Left renal cortex interstitium (tissue), 4 donors: ENCODE results near the gene SDHA. TPM values are rescaled to one million over a fixed set of nuclear protein-coding genes. Genes with fewer than 3 reads are reported as not detected.
"Not testable (repeated sequence)": the region's sequence is repeated elsewhere in the genome, so short reads cannot be mapped to it uniquely, and the experiment has no call there.

Experiments
- DNase-seq, 4 donors: peaks; one replicate each; pipeline ENCODE4 v3.0.0-alpha.2; 2013; ENCODE audit warnings: low read depth in 4 of 4, low spot score in 2 of 4, missing footprints in 1 of 4
- polyA plus RNA-seq, 4 donors: library from polyadenylated mRNA; unstranded; fragments of 120-200 nt; gene quantifications; one replicate each; pipeline ENCODE4 v1.2.1, GENCODE V29; 2013; ENCODE audit not compliant: insufficient read length in 4 of 4

The SDHA gene
- polyA plus RNA-seq, 4 donors = 139 to 150 (median 144) TPM

GRCh38 chr5:196350-196749, 21.8 kb upstream of the SDHA start:
- no peak for DNase-seq

DNA sequence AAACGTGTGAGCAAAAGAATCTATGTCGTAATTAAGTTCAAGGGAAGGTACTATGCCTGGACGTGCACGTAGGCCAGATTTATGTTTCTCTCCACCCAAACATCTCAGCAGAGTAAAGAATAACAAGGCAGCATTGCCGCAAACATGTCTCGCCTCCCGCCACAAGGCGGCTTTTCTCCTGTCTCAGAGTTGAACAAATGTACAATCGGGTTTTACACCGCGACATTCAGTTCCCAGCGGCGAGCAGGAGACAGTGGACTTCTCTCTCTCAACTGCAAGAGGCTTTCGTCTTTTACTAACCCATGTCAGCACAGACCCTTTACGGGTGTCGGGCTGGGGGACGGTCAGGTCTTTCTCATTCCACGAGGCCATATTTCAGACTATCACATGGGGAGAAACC, 21.1 kb upstream of the SDHA start:
- DNase-seq = not testable (repeated sequence)

DNA sequence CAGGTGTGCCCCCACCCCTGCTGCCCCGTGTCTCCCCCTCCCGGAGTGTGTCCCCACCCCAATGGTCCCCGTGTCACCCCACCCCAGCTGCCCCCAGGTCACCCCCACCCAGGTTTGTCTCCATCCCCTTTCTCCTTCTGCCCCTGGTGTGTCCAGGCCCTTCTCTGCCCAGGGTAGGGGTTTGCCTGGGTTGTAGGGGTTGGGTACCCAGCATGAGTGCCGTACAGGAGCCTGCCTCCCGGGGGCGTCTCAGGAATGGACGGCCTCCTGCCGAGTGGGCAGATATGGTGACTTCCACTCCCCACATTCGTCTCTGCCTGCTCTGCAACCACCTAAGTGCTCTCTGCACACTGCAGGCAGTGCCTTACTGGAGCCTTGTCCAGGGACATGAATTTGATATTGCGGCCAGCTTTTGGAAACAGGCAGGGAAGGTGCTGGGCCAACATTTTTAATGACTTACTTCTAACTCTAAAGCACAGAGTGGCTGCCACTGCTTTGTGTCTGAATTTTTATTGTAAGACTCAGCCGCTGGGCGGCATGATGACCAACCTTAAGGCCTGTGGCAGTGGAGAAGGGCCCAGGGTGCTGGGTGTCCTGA, 20.1 kb upstream of the SDHA start:
- no peak for DNase-seq

DNA sequence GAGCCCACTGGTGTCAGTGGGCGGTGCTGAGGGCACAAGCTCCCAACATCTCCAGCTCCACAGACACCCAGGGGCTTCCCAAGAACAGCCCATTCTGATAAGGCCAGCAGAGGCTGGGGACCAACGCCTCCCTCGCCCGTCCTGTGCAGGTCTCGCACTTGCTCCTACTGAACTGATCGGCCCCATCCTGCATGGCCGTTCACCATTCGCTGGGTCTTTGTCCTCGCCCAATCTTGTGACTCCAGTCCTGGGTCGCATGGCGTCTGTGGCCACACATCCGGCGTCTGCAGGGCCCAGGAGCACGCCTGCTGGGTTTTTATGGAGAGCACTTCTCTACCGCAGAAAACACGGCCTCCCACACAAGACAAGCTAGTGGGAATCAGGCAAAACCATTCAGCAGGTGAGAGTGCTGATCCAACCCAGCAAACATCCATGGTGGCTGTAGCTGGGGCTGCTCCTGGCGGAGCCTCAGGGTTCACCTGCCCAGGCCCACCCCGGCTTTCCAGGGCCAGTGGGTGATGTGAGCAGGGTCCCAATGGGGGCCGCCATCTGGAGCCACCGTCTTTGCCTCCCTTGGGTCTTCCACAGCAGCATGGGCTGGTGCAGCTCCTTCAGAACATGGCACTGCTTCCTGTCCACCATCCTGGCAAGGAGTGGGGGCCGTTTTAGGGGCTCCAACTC, 19.5 kb upstream of the SDHA start:
- no peak for DNase-seq

DNA sequence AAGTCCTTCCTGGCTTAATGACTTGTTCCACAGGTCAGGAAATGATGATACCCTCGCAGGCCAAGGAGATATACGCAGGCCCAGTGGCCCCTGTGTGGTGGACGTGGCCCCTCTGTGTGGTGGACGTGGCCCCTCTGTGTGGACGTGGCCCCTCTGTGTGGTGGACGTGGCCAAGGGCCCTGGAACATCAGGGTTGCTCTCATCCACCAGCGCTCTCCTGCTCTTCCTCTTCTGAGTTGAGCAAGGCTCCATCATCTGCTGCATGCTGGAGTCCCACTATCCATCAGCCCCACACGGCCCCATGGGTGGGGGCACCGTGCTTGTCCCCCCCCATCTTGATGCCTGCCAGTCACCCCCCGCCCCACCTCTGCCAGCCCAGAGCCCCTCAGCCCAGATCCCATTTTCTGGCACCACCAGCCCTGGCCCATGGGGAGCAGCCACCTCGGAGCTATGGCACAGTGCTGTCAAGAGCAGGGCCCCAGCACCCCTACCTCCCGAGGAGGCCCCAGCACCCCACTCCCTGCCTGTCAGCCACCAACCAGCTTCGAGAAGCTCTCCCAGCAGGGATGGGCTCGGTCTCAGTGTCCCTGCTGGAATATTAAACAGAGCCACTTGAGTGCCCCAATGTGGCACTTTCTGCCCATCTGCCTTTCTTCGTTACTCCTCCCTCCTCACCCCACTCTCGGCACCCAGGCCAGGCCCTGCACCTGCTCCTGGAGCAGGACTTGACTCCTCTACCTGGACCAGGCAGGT, 18.7 kb upstream of the SDHA start:
- no peak for DNase-seq

- DNase-seq = no peak
Observed at GRCh38 chr5:199950-200645, 18.0 kb upstream of the SDHA start.

DNA sequence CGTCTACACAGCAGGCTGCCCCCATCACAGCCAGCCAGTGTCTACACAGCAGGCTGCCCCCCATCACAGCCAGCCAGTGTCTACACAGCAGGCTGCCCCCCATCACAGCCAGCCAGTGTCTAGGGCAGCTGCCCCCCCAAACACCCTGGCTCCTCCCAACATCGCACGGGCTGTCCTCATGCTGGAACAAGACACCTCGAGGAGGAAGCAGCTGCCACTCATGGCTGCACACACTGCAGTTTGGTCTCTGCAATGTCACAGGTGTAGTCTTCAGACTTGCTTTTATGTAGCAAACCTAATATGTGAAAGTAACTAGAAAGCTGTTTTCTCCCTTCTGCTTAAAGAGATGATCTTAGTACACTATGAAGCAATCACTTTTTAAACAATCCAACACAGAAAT, 17.1 kb upstream of the SDHA start:
- no peak for DNase-seq

DNA sequence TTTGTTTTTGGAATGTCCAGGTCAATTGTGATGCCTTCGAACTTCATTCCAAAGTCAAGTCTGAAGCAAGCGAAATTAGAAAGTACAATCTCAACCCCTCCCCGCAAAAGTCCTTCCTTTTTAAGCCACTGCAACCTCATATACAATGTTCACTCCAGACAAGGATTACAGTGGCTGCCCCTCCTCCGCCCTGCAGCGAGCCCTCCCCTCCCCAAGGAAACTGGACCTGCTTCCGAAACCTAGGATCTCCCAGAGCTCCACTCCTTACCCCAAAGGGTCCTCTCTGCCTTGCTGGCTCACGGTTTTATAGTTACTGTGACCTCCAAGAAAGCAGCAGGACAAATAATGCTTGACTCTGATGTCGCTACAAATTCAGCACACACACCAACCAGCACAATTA, 16.4 kb upstream of the SDHA start:
- DNase-seq = no peak

- DNase-seq = no peak
Observed at GRCh38 chr5:203246-203930, 14.7 kb upstream of the SDHA start.

DNA sequence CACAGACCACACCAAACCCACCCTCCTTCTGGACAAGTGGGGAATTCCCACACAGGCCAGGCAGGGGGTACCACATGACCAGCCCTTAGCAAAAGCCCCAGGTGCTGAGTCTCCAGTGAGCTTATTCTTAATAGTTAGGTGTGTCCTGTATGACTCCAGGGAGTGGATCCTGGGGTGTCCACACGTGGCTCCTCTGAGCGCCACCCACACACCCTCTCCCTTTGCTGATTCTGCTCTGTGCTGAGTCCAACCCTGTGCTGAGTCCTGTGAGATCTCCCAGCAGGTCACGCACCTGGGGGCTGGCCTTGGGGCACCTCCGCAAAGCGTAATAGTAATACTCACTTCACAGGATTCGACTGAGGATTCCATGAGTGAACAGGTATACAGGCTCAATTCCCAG, 14.1 kb upstream of the SDHA start:
- no peak for DNase-seq

GRCh38 chr5:204462-204861, 13.7 kb upstream of the SDHA start:
- DNase-seq = no peak

DNA sequence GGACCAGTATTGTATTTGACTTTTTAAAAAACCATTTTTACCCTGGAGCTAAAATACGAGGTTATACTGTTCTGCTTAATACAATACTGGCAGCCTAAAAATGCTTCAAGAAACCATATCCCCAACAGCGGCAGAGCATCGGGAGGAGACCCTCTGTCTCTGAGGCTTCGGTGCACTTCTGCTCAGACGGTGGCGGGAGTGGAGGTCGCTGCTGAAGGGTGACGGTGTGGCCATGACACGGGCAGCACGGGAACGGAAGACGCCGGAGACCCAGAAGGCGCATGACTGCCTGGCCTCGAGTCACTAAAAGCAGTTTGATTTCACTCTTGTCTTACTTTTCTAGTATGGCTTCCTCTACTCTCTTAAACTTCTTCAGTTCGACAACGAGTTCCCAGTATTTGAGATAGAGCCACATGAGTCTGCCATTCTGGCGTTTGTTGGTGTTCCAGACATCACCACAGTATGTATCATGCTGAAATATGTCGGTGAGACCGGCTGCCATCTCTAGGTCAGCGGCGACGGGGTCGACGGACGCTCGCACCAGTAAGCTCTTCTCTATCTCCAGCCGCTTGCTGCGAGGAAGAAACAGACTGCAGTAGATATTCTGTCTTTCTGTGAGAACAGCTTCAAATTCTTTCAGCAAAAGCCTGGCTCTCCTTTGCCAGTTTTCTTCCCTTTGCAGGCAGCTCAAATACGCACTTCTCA, 13.0 kb upstream of the SDHA start:
- no peak for DNase-seq

GRCh38 chr5:206406-206805, 11.7 kb upstream of the SDHA start:
- no peak for DNase-seq

GRCh38 chr5:206927-207536, 11.1 kb upstream of the SDHA start:
- DNase-seq = no peak

GRCh38 chr5:207599-207998, 10.5 kb upstream of the SDHA start:
- no peak for DNase-seq

DNA sequence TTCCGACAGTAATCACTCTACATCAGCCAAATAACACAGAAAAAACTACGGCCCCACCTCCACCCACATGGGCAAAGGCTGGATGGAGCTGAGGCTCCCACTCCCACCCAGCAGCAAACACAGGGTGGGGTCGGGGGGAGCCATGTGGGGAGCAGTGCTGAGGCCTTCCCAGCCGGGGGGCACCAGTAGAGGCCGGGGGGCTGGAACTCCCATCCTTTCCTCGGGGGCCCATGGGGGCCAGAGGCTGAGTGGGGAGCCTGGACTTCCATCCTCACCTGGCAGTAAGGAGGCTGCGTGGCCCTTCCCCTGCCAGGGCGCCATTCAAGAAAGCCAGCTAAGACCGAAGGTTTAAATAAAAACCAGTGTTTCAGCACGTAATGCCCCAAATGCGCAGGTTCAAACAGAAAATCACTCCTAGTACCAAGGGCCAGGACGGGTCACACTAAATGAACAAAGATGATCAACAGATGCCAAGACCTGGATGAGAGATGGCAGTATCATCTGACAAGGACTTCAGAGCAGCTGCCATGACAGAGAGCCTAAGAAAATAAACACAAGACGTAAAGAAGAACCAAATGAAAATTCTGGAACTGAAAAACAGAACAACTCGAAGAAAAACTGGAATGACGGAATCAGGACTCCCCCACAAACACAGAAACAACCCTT, 9.5 kb upstream of the SDHA start:
- no peak for DNase-seq

DNA sequence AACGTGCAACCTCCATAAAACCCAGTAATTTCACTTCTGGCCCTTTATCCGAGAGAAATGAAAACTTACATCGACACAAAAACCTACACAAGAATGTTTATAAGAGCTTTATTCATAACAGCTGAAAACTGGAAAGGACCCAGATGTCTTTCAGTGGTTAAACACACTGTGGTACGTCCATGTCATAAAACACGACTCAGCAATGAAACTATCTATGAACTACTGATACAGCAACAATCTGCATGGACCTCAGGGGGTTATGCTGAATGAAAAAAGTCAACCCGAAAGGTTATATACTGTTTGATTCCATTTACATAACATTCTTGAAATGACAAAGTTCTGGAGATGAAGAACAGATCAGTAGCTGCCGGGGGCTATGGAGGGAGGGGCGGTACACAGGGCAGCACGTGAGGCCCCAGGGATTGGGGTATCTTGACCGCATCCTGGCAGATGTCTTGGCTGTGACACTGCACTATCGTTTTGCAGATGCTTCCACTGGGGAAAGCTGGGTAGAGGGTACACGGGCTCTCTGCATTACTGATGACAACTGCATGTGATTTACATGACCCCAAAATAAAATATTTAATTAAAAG, 4.2 kb upstream of the SDHA start:
- no peak for DNase-seq

DNA sequence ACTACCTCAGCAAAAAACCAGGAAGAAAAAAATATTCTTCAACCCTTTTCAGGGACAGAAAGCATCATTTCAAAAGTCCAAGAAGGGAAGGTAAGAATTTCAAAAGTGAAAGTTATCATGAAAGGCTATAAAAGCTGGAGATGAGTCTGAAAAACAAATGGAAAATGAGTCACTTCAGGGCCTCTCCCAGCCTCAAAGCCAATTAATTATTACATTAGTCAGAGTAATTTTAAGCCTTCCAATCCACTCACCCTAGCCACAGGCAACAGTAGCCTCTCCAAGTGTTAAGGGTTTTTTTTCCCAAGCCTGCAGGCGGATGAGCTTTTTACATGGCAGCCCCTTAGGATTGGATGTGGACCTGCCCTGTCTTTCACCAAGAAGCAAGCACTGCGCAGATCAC, 2.9 kb upstream of the SDHA start:
- DNase-seq = not testable (repeated sequence)

DNA sequence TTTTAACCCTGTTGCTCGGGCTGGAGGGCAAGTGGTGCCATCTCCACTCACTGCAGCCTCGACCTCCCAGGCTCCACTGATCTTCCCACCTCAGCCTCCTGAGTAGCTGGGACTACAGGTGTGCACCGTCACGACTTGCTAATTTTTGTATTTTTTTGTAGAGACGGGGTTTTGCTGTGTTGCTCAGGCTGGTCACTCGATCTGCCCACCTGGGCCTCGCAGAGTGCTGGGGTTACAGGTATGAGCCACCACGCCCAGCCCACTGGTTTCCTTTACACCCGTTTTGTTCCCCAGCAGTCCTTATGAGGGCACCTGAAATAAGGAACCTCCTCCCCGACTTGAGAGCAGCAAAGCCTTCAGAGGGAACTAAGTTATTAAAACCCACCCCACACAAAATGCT, 2.0 kb upstream of the SDHA start:
- not testable (repeated sequence) for DNase-seq
